Cardiac fibroblast (primary cell): ENCODE measurements around the gene PLEKHA5.

Experiments
- DNase-seq, 2 donors: peaks; one replicate each; pipeline versions ENCODE4 v3.0.0 to v3.0.0-alpha.2; 2010; ENCODE audit warnings: low read depth in 2 of 2
- H3K4me3 ChIP-seq, 2 donors: replicated peaks in 1 of 2; 1 replicate in 1 of 2; 2 replicates in 1 of 2; pipeline ENCODE4 v1.5.1; 2011; ENCODE audit warnings: low read depth in 2 of 2, low read length in 2 of 2, mild to moderate bottlenecking in 2 of 2, moderate library complexity in 1 of 2
- TF ChIP-seq, protein P1 (sequence below): IDR thresholded peaks from one replicate; pipeline ENCODE4 v1.5.1; 2011; ENCODE audit warnings: low read depth, mild to moderate bottlenecking, low read length, inconsistent platforms

Gene PLEKHA5

GRCh38 chr12:19230299-19230866 is 100.8 kb downstream of the PLEKHA5 start:
- no peak overlapping the region for H3K4me3 ChIP-seq
- TF ChIP-seq, protein P1, sequence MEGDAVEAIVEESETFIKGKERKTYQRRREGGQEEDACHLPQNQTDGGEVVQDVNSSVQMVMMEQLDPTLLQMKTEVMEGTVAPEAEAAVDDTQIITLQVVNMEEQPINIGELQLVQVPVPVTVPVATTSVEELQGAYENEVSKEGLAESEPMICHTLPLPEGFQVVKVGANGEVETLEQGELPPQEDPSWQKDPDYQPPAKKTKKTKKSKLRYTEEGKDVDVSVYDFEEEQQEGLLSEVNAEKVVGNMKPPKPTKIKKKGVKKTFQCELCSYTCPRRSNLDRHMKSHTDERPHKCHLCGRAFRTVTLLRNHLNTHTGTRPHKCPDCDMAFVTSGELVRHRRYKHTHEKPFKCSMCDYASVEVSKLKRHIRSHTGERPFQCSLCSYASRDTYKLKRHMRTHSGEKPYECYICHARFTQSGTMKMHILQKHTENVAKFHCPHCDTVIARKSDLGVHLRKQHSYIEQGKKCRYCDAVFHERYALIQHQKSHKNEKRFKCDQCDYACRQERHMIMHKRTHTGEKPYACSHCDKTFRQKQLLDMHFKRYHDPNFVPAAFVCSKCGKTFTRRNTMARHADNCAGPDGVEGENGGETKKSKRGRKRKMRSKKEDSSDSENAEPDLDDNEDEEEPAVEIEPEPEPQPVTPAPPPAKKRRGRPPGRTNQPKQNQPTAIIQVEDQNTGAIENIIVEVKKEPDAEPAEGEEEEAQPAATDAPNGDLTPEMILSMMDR, result no peak
- DNase-seq, result no peak

DNA sequence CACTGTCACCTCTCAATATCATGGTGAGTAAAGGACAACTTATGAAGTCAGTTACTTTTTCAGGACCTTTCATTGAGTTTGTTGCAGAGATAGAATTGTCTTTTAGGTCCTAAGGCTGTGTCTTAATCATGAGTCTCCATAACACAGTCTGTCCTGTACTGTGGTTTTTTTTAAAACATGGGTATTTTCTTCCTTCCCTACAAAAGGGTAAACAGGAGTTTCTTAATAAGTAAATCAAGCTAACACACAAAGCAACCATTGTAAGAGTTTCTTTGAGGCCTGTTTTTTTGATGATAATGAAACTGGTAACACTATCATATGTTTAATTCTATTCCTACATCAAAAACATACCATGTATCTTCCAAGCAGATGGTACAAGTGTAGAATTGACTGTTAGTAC is 101.4 kb downstream of the PLEKHA5 start:
- TF ChIP-seq, protein P1, result no peak
- no peak for DNase-seq
- H3K4me3 ChIP-seq, result no peak overlapping the region

GRCh38 chr12:19234171-19234704 is 104.7 kb downstream of the PLEKHA5 start:
- peak; percentile 45 to 55 for DNase-seq
- TF ChIP-seq, protein P1, result no peak
- H3K4me3 ChIP-seq, result no peak overlapping the region

GRCh38 chr12:19234981-19235871 is 105.7 kb downstream of the PLEKHA5 start:
- H3K4me3 ChIP-seq, result no peak overlapping the region
- DNase-seq, result peak; percentile 55 to 71
- TF ChIP-seq, protein P1, result no peak

GRCh38 chr12:19236656-19237055 is 107.1 kb downstream of the PLEKHA5 start:
- peak; percentile 41 to 74 for DNase-seq
- no peak overlapping the region for H3K4me3 ChIP-seq
- TF ChIP-seq, protein P1, result no peak

DNA sequence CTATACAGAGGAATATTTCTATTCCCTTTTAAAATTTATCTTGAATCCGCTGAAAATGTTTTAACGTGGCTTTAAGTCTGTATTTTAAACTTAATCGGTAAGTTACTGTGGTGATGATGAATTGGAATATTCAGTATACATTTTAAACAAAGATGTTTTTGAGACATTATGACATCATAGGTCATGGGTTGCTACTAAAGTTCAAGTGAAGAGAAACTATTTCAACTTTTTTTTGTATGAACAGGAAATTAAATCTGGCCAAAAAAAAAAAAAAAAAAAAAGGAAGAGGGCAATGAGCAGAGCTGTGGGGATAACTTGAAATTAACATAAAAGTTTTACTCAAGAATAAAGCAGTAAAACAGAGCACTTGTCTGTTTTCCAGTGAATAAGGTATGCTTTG is 109.0 kb downstream of the PLEKHA5 start:
- DNase-seq, result no peak
- H3K4me3 ChIP-seq, result no peak overlapping the region

More for the DNA sequence above, 109.0 kb downstream of the PLEKHA5 start:
- TF ChIP-seq, protein P1, result no peak
